HG03575 (cell line): ENCODE data around the gene PTPN14.
"Not testable (repeated sequence)": the region's sequence is repeated elsewhere in the genome, so short reads cannot be mapped to it uniquely, and the experiment has no call there.

Experiments used
- ATAC-seq: cut with Tn5 transposase; IDR thresholded peaks from one replicate; pipeline ENCODE4 v1.9.1; 2021; ENCODE audit not compliant: unreplicated experiment, insufficient number of reproducible peaks, low FRiP score; ENCODE audit errors: extremely low read depth

PTPN14 gene

DNA sequence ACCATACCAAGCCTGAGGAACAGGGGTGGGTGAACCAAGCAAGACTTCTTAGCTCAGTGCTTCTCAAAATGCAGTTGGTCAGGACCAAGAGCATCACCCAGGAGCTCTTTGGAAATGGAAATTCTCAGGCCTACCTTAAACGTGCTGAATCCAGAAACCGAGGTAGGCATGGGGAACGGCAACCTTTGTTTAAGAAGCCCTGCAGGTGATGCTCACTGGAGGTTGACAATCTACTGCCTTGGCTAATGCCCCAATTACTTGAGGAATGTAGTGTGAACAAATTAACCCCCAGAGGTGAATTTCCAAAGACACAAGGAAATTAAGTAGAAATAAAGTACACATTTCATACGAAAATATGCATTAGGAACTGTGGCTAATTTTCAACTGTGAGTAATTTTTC is 5.3 kb downstream of the PTPN14 start:
- ATAC-seq, result no peak

DNA sequence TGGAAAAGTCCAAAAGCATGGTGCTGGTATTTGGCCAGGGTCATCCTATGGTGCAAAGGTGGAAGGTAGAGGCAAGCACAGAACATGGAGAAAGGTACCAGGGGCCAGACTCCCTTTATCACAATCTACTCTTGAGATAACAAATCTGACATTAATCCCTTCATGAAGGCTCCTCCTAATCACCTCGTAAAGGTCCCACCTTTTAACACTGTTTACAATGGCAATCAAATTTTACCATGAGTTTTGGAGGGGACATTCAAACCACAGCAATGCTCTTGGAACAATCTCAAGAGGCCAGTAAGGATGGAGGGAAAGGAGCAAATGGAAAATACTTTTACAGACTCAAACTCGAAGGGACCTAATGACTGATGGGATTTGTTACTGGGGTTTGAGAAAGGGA is 6.1 kb downstream of the PTPN14 start:
- no peak for ATAC-seq

DNA sequence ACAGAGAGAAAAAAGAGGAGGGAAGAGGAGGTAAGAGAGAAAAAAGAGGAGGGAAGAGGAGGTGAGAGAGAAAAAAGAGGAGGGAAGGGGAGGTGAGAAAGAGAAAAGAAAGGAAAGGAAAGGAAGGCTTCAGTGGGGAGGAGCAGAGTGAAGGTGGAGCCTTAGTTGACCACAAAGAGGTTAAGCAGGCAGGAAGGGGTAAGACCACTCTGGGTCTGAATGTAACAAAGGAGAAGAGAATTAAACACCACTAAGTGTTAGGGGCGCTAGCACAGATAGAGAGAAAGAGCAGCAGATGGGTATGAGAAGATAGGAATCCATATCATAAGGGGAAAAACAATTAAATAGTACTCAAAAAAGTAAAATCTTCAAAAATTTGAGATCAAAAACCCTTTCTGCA is 6.6 kb downstream of the PTPN14 start:
- ATAC-seq, result no peak

DNA sequence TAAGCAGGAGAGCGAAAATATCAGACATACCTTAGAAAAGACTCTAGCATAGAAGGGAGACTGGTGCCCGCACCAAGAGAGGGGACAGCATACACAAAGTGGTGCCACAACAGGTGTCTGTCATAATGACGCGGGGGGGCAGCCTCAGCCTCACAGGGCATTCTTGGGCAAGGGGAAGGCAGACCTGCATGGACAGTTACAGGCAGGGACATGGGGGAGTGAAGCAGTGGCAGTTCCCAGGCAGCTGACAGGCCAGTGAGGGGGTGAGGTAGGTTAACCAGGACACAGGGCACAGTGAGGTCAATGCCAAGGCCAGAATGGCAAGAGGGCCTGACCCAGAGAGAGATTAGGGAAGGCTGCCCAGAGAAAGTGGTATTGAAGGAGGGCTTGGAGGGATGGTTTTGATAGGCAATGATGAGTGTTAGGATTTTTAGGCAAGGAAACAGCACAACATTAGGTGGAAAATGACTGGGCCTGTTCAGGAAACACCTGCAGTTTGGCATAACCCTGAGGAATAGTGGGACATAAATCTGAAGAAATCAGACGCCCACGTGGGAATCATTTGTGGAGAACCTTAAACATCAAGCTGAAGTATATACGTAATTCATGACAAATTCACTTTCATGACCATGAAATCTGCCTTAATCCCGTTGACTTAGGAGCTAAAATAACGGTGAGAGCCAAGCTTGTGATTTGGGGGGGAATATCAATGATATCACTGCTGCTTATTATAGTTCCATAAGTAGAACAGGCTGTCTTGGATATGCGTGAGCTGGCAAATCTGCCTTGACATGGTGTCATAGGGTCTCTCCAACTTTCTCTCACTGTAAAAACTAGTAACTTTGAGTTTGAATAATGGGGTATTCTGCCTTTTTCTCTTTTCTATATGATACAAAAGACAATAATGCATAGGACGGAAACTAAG is 8.9 kb downstream of the PTPN14 start:
- no peak for ATAC-seq

DNA sequence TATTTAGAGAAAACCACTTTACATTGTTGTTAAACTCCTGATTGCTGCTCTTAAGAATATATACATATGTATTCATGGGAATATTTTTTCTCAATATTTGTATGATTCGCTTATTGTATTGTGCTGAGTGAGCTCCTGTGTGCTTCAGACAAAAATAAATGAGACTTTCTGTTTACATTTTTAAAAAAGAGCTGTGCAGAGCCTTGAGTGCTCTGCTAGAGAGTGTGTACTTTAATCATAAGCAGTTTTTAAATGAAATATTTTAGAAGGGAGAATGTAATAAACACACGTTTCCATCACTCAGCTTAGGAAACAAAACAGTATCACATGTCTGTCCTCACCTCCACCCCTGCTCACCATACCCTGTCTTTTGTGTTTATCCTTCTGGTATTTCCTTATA is 9.7 kb downstream of the PTPN14 start:
- ATAC-seq, result no peak

DNA sequence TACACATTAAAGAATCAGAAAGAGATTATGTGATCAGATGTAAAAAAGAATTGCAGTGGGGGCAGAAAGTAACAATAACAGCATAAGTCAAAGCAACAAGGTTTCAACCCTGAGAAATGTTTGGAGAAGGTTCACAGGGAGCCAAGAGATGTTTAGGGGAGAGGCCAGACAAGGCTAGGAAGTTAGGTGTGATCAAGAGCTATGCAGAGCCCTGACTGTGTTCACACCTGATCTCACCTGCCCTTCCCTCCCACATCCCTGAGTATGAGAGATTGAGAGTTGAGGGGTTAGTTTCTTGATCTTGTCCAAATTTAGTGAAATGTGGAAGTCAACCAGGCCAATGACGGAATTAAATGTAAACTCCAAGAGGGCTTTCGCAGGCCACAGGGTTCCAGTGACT is 10.2 kb downstream of the PTPN14 start:
- no peak for ATAC-seq

DNA sequence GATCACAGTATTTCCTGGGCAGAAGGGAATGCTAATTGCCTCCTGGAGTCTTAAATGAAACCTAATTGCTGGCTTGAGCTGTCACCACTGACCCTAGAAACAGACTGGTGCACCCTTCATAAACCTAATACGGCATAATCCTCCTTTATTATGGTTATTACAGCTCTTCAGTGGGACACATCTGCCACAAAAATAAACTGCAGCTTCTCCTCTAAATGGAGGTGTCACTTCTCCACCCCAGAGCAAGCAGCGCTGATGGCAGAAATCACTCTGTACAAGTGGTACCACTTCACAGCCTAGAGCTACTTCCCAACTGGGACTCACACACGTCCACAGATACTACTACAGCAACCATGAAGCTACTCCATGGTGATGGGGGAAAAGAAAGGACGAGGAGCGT is 11.1 kb downstream of the PTPN14 start:
- ATAC-seq, result no peak

DNA sequence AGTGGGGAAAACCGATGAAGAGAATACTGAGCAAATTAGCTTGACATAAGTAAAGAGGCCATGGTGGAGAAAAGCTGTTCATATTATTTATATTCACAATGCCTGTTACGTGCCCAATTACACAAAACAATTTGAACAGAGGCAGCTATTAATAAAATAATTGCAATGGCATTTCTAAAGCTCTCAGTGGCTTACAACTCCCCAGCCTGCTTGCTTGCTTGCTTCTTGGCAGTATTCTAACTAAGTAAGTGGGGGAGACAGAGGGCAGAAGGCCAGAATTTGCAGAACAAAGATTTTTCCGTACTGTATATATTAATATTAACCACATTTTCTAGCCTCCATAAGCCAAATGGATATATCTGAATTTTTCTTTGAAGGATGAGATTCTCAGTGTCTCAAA is 12.9 kb downstream of the PTPN14 start:
- no peak for ATAC-seq

DNA sequence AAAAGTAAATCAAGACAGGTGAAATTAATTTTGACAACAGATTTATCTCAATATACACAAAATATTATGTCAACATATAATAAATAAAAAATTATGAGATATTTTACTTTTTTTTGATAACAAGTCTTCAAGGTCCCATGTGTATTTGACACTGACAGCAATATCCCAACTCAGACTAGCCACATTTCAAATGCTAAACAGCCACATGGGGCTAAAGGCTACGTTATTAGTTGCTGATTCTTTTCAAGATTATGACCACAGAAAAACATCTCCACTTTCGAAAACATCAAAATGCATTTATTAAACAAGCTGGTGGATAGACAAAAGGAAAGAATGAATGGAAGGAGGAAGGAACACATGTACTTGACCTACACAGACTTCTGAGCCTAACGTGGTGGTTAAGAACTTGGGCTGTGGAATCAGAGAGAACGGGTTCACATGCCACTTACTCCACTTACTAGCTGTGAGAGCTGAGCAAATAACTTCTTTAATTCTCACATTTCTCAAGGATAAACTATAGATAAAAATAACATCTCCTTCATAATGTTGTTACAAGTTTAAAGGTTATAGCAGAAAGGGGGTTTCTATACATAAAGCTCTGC is 13.4 kb downstream of the PTPN14 start:
- no peak for ATAC-seq

DNA sequence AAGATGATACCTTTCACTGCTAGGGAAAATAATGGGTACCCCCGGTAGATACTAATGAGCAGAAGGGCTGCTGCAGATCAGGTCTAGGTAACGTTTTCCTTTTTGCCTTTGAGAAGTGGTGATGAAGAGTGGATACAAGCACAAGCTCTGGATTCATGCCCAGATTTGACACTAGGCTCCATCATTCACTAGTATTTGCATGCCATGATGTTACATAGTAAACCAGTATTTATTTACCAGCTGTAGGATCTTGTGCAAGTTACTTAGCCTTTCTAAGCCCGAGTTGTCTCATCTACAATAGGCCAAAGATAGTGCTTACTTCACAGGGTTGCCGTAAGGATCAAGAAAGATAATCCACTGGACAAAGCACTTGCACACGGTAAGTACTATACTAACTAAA is 14.2 kb downstream of the PTPN14 start:
- no peak for ATAC-seq

DNA sequence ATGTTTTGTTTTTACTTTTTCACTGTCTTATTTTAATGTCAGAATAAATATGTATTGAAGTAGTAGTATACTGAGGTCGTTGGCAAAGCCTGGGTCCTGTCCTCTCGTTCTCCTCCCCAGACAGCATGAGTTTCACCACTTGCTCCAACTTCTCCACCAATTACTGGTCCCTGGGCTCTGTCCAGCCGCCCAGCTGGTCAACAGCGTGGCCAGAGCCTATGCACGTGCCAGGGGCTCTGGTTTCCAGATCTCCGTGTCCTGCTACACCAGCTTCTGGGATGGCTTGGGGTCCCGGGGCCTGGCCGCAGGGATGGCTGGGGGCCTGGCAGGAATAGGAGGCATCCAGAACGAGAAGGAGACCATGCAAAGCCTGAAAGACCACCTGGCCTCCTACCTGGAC is 19.3 kb downstream of the PTPN14 start:
- no peak for ATAC-seq

DNA sequence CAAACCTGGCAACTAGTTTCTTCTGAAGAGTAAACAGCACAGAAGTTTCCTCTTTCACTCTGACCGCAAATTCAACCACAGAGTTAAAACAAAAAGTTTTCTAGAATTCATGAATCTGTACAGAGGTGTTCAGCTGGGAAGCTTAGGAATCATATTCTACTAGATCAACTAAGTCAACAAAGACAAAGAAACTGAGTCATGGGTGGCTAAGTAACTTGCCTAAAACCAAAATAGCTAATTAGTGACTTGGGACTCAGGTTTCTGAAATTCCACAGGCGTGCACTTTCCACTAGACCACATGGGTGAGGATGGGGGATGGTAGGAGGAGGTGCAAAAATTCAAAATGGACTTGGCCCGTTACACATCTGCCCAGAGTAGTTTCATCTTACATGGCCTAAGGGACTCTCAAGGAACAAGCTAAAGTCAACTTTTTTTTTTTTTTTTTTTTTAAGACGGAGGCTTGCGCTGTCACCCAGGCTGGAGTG is 25.8 kb downstream of the PTPN14 start:
- ATAC-seq, result no peak

DNA sequence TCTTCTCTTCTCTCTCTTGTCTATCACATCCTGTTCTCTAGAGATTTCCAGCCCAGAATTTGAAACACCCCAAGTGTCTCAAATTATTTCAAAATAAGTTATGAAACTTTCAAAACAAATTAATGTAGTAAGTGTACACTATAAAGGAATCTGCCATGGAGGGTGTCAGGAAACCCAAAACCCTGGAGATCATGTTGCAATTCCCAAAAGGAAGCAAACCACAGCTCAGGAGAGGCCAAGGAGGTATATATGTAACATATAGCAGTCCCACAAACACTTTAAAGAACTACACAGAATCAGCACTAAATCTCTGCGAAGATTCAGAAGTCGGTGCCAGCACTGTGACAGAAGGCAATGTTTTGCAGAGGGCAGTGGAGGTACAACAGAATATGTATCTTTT is 26.6 kb downstream of the PTPN14 start:
- no peak for ATAC-seq

DNA sequence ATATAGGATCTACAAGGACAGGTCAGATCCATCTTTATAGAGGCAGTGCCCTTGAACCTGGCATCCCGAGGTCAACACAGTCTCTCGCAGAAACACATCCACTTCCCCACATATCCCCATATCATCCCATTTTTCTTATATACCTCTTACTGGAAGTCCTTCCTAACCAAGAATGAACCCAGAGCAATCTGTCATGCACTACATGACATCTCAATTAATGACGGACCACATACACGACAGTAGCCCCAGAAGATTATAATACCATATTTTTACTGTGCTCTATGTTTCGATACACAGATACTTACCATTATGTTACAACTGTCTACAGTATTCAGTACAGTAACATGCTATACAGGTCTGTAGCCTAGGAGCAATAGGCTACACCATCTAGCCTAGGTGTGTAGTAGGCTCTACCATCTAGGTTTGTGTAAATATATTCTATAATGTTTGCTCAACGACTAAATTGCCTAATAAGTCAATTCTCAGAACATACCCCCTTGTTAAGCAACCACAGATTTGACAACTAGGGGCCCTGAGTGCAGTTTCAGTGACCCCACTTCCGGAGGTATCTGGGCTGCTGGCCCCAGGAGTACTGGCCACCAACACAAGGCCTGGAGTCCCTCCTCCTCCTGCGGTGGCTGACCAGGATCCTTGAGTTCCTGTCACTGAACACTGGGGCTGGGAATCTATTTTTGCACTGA is 28.1 kb downstream of the PTPN14 start:
- no peak for ATAC-seq

DNA sequence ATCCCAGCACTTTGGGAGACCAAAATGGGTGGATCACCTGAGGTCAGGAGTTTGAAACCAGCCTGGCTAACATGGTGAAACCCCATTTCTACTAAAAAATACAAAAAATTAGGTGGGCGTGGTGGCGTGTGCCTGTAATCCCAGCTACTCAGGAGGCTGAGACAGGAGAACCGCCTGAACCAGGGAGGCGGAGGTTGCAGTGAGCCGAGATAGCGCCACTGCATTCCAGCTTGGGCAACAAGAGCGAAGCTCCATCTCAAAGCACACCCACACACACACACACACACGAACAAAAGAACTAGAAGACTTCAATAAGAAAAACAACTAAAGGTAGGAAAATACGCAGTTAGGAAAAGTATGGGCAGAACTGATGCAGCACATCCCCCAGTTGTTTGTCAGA is 29.9 kb downstream of the PTPN14 start:
- not testable (repeated sequence) for ATAC-seq

DNA sequence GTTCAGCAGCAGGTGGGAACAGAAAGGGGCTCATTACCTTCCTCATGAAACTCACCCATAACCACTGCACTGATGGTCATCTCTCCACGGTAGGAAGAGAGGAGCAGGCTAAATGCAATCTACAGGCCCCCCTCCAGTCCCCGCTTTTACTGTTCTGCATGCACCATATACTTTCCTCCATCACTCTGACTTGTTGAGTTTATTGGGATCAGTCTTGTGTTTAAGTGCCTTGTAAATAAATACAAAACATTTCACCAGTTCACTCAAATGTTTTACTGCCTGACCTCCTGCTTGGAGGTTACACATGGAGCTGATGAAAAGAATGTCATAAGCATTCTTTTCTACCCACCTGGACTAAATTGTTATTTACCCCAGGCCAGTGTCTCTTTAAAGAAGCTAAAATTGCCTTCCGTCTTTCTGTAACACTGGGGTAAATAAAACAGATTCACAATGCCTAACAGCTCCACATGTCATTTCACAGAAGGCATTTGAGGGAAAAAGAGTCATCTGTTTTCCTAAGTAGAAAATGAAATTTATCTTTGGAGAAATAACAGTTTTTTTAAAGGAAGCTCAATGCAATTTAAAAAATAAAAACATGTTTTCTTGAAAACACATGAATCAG is 30.7 kb downstream of the PTPN14 start:
- no peak for ATAC-seq

DNA sequence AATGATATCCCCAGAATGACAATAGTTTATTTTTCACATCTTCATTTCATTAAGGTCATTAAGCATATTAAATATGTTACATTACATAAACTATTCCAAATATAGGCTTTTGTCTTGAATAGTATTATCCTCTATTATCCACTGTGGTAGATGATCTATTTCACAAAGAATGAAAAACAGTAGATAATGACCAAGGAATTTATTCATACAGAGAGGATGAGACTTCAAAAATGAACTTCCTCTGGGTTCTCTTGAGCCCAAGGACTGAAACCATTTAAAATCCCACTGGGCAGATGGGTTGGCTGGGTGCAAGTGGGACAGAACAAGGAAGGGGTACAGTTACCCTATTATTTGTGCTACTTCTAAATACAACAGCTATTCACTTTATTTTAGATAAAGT is 33.0 kb downstream of the PTPN14 start:
- no peak for ATAC-seq

DNA sequence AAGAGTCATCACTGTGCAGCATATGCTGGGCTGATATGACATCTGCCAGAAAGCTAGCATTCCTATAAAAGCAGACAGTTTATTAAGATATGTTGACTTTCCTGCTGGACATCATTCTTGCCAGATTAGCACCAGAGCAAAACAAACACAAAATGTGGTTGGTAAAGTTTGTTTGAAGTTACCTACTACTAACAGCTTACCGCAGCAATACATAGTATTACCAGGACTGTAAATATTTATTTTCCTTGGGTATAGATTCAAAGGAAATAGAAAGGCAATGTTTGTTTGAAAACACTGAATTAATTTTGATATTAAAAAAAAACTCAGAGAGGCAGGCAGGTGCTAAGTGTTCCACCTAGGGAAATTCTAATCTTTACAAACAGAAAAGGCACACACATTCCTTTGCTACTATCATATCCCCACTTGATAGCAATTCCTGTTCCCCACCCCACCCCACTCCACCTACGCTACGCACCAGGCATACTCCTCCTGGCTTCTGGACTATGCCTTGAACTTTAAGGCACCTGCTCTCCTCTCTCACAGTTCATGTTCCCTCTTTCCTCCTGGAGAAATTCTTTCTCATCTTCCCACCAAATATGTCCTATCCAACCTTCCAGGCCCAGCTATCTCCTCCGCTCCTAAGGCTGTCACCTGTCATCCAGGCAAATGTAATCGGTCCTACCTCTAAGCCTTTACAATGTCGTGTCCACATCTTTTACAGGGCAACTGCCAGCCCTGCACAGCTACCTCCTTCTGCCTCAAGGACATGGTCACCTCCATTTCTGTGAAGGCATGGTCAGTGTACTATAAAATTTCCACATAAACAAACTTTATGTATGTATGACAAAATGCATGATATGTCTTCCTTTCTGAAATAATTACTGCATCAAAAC is 34.7 kb downstream of the PTPN14 start:
- ATAC-seq, result no peak
